Lung (tissue), 12 donors: ENCODE results near the gene ADAMTSL5. TPM values are rescaled to one million over a fixed set of nuclear protein-coding genes. Genes with fewer than 3 reads are reported as not detected.

Source experiments
- ATAC-seq: fragments of 200-7000 bp; cut with Tn5 transposase; one replicate; pipeline ENCODE4 v1.9.1; 2020; ENCODE audit warnings: moderate number of reproducible peaks; ENCODE audit not compliant: insufficient read depth, low FRiP score
- DNase-seq, 3 donors: peaks; one replicate each; pipeline ENCODE4 v3.0.0-alpha.2; 2013 to 2017
- H3K27ac ChIP-seq, 2 donors: one replicate each; pipeline ENCODE4 v1.5.1; 2013; ENCODE audit warnings: mild to moderate bottlenecking in 2 of 2, moderate library complexity in 2 of 2, control low read depth in 1 of 2, inconsistent platforms in 1 of 2, low read depth in 1 of 2, low read length in 1 of 2
- H3K27me3 ChIP-seq, 3 donors: one replicate each; pipeline ENCODE4 v1.5.1; 2013; ENCODE audit warnings: low read length in 2 of 3; ENCODE audit not compliant: control insufficient read depth in 3 of 3, insufficient read depth in 3 of 3
- H3K36me3 ChIP-seq, 4 donors: one replicate each; pipeline ENCODE4 v1.5.1; 2013; ENCODE audit warnings: low read length in 4 of 4, mild to moderate bottlenecking in 1 of 4, moderate library complexity in 1 of 4; ENCODE audit not compliant: control insufficient read depth in 4 of 4, insufficient read depth in 4 of 4
- H3K4me1 ChIP-seq, 5 donors: one replicate each; pipeline ENCODE4 v1.5.1; 2013; ENCODE audit warnings: low read length in 5 of 5, mild to moderate bottlenecking in 2 of 5, moderate library complexity in 1 of 5; ENCODE audit not compliant: control insufficient read depth in 5 of 5, insufficient read depth in 5 of 5
- H3K4me3 ChIP-seq: one replicate; pipeline ENCODE4 v1.5.1; 2013; ENCODE audit warnings: mild to moderate bottlenecking, control low read depth, moderate library complexity
- H3K9ac ChIP-seq, 2 donors: one replicate each; pipeline ENCODE4 v1.5.1; 2013; ENCODE audit warnings: low read length in 2 of 2, control low read depth in 1 of 2; ENCODE audit not compliant: insufficient read depth in 1 of 2
- H3K9me3 ChIP-seq, 4 donors: one replicate each; pipeline ENCODE4 v1.5.1; 2013; ENCODE audit warnings: low read length in 3 of 4, mild to moderate bottlenecking in 1 of 4, moderate library complexity in 1 of 4; ENCODE audit not compliant: control insufficient read depth in 4 of 4, insufficient read depth in 3 of 4
- WGBS, 2 donors: extraction: QIAGEN DNeasy Blood & Tissue Kit; methylation state at CpG; one replicate each; pipeline ENCODE4 v1.1.7; 2013; 5-methylcytosine and 5-hydroxymethylcytosine counted together
- polyA plus RNA-seq, 2 donors: library from polyadenylated mRNA; stranded (reverse); fragments of 200-250 nt; gene quantifications; one replicate each; pipeline ENCODE4 v1.2.1, GENCODE V29; 2013
- total RNA-seq, 2 donors: library from RNA; depleted of rRNA in 1 of 2; stranded (reverse); fragments of >200 nt in 1 of 2; gene quantifications; one replicate each; pipeline ENCODE4 v1.2.1, GENCODE V29; 2014 to 2021
- TF ChIP-seq, protein P1 (sequence below): IDR thresholded peaks from 2 replicates; pipeline ENCODE4 v1.5.1; 2012; ENCODE audit warnings: mild to moderate bottlenecking; ENCODE audit errors: control extremely low read depth, extremely low read depth
- donor health status: control.
- donor health status: control.
- donor health status: Bipolar disorder and iron deficiency.
- donor health status: healthy.
- donor health status: DM: yes; HTN: yes; CAD: no.

The ADAMTSL5 gene
- total and polyA plus RNA-seq, 4 donors: 0.97 to 2.8 (median 1.4) TPM

DNA sequence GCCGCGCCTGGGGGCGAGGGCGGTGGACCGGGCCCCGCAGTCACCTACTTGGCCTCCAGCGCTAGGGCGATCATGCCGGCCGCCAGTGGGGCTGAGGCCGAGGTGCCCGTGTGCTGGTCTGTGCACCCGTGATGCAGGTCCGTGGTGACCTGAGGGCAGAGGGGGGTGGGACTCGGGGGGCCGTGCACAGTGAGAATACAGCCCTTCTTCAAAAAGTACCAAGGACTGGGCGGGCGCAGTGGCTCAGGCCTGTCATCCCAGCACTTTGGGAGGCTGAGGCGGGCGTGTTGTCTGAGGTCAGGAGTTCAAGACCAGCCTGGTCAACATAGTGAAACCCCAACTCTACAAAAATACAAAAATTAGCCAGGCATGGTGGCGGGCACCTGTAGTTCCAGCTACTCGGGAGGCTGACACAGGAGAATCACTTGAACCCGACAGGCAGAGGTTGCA lies 28.8 kb downstream of the ADAMTSL5 start:
- Histone ChIP-seq H3K4me3 (no peak overlapping the region), H3K27ac (no peak overlapping the region), H3K9me3 (no peaks in the 10 kb centered on the region), H3K9ac (no peak overlapping the region), H3K27me3 (no peaks in the 10 kb centered on the region), H3K4me1 (peaks cover 0 to 3% (median 0%) of the 10 kb centered on the region in 5 donors), H3K36me3 (no peaks in the 10 kb centered on the region)
- DNase-seq (no peak), ATAC-seq (no peak)
- TF ChIP-seq, protein P1, sequence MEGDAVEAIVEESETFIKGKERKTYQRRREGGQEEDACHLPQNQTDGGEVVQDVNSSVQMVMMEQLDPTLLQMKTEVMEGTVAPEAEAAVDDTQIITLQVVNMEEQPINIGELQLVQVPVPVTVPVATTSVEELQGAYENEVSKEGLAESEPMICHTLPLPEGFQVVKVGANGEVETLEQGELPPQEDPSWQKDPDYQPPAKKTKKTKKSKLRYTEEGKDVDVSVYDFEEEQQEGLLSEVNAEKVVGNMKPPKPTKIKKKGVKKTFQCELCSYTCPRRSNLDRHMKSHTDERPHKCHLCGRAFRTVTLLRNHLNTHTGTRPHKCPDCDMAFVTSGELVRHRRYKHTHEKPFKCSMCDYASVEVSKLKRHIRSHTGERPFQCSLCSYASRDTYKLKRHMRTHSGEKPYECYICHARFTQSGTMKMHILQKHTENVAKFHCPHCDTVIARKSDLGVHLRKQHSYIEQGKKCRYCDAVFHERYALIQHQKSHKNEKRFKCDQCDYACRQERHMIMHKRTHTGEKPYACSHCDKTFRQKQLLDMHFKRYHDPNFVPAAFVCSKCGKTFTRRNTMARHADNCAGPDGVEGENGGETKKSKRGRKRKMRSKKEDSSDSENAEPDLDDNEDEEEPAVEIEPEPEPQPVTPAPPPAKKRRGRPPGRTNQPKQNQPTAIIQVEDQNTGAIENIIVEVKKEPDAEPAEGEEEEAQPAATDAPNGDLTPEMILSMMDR: no peak
- 90 to 95% methylated on average over 23 of the region's 23 CpGs for WGBS, 2 donors

GRCh38 chr19:1483131-1483978 lies 29.5 kb downstream of the ADAMTSL5 start:
- Histone ChIP-seq H3K27me3 (no peaks in the 10 kb centered on the region), H3K27ac (no peak overlapping the region), H3K36me3 (no peaks in the 10 kb centered on the region), H3K9ac (no peak overlapping the region), H3K4me3 (no peak overlapping the region), H3K9me3 (no peaks in the 10 kb centered on the region), H3K4me1 (peaks cover 0 to 6% (median 0%) of the 10 kb centered on the region in 5 donors)
- WGBS, 2 donors: 90 to 95% methylated on average over 66 to 77 of the region's 77 CpGs
- DNase-seq: no peak
- TF ChIP-seq, protein P1: no peak
- ATAC-seq: no peak

DNA sequence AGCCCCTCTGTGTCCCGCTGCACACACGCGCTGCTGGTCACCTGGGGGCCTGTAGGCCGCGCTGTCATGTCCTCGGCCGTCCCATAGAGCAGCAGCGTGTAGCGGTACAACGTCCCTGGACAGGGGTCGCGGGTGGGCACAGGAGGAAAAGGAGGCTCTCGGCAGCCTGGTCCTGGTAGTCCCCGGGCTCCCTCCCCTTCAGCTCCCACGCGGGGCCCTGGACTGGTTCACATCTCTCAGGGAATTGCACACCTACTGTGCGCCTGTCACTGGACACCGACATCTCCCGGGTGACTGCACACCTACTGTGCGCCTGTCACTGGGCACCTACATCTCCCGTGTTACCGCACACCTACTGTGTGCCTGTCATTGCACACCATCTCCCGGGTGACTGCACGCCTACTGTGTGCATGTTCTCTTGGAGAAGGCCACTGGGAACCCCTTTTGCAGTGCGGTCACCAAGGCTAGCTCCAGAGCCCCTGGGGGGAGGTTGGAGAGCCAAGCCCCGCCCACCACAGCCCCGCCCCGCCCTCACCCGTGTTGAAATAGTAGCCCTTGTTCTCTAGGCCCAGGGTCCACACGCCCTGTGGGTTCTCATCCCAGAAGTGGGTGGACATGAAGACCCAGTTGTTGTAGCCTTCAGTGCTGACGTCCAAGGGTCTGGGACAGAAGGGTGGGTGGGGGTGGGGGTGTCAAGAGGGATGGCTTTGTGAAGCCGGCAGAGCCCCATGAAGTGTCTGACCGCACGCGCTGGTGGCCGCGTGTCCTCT lies 30.3 kb downstream of the ADAMTSL5 start:
- no peak for ATAC-seq
- TF ChIP-seq, protein P1: no peak
- Histone ChIP-seq H3K9ac (no peak overlapping the region), H3K27ac (no peak overlapping the region), H3K4me3 (no peak overlapping the region), H3K4me1 (peaks cover 0 to 12% (median 0%) of the 10 kb centered on the region in 5 donors), H3K27me3 (no peaks in the 10 kb centered on the region), H3K36me3 (no peaks in the 10 kb centered on the region), H3K9me3 (no peaks in the 10 kb centered on the region)
- 84 to 87% methylated on average over 37 of the region's 37 CpGs for WGBS, 2 donors
- DNase-seq: no peak
